ENCODE data around the gene TEKT1. TPM values are rescaled to one million over a fixed set of nuclear protein-coding genes. Genes with fewer than 3 reads are reported as not detected.

TEKT1 gene
- total and polyA plus RNA-seq, 8 donors: 0.55 to 2.2 TPM; not detected in 6

DNA sequence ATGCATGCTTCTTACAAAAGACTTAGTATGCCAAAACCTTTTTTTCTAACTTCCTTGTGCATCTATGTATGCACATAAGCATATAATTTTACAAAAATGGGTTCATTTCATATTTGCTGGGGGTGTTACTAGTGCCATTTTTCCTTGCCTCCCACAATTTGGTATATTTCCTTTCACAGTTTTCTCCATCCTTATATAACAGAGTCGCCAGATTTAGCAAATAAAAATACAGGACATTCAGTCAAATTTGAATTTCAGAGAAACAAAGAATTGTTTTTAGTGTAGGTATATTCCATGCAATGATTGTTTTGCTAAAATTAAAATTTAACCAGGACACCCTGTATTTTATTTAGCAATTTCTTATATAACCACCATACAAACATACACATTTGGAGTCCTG is 59.5 kb downstream of the TEKT1 start:
- DNase-seq: no peak
- peaks cover 0 to 9% (median 3%) of the 10 kb centered on the region in 4 donors for H3K4me1 ChIP-seq
- peaks cover 49 to 76% (median 74%) of the 10 kb centered on the region in 4 donors for H3K36me3 ChIP-seq
- WGBS, 5 donors: 94 to 96% (median 95%) methylated on average over 1 of the region's 1 CpG
- peaks cover 8 to 23% (median 11%) of the 10 kb centered on the region in 3 donors for H3K27me3 ChIP-seq
- intact Hi-C loops (cut with DNase I; ENCODE audit: low total_unique reads): no loop called here
- H3K4me3 ChIP-seq: no peak overlapping the region
- no peak overlapping the region for H3K27ac ChIP-seq
- TF ChIP-seq POLR2A (IDR thresholded peaks at IDR 0.05) (no peak), EP300 (IDR thresholded peaks at IDR 0.05) (no peak), POLR2AphosphoS5 (IDR thresholded peaks at IDR 0.05) (no peak)
- TF ChIP-seq, protein P1, sequence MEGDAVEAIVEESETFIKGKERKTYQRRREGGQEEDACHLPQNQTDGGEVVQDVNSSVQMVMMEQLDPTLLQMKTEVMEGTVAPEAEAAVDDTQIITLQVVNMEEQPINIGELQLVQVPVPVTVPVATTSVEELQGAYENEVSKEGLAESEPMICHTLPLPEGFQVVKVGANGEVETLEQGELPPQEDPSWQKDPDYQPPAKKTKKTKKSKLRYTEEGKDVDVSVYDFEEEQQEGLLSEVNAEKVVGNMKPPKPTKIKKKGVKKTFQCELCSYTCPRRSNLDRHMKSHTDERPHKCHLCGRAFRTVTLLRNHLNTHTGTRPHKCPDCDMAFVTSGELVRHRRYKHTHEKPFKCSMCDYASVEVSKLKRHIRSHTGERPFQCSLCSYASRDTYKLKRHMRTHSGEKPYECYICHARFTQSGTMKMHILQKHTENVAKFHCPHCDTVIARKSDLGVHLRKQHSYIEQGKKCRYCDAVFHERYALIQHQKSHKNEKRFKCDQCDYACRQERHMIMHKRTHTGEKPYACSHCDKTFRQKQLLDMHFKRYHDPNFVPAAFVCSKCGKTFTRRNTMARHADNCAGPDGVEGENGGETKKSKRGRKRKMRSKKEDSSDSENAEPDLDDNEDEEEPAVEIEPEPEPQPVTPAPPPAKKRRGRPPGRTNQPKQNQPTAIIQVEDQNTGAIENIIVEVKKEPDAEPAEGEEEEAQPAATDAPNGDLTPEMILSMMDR (IDR thresholded peaks at IDR 0.05): no peak
- peaks cover 11 to 67% (median 55%) of the 10 kb centered on the region in 4 donors for H3K9me3 ChIP-seq

GRCh38 chr17:6768447-6768846 is 63.1 kb downstream of the TEKT1 start:
- Histone ChIP-seq H3K27ac (no peak overlapping the region), H3K27me3 (no peaks in the 10 kb centered on the region), H3K9me3 (peaks cover 11 to 48% (median 27%) of the 10 kb centered on the region in 4 donors), H3K36me3 (peaks cover 53 to 100% (median 100%) of the 10 kb centered on the region in 4 donors), H3K4me1 (no peaks in the 10 kb centered on the region), H3K4me3 (no peak overlapping the region)
- DNase-seq: no peak
- TF ChIP-seq POLR2A (IDR thresholded peaks at IDR 0.05) (no peak), EP300 (IDR thresholded peaks at IDR 0.05) (no peak), POLR2AphosphoS5 (IDR thresholded peaks at IDR 0.05) (no peak)
- TF ChIP-seq, protein P1 (IDR thresholded peaks at IDR 0.05): no peak
- intact Hi-C loops (cut with DNase I; ENCODE audit: low total_unique reads): no loop called here
- 95 to 100% (median 98%) methylated on average over 2 of the region's 2 CpGs for WGBS, 5 donors

DNA sequence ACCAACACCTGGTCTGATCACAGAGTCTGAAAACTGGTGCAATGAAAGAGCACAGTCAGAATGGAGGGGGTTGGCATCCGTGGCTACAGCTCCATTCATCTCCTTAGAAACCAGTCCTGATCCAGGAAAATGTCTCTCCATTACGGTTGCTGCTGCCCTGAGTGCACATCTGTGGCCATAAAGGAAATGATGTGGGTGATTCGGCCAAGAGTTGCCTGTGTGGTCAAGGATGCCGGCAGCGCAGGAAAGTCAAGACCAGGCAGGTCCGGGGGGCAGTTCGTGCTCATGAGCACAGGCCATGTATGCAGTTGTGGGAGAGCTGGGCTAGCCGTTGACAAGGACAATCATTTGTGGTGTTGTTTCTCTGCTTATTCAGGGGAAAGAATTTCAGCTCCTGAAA is 69.8 kb downstream of the TEKT1 start:
- Histone ChIP-seq H3K9me3 (peaks cover 0 to 5% (median 0%) of the 10 kb centered on the region in 4 donors), H3K4me1 (peaks cover 5 to 18% (median 14%) of the 10 kb centered on the region in 4 donors), H3K36me3 (peaks cover 7 to 91% (median 88%) of the 10 kb centered on the region in 4 donors), H3K27ac (no peak overlapping the region), H3K27me3 (no peaks in the 10 kb centered on the region), H3K4me3 (no peak overlapping the region)
- TF ChIP-seq, protein P1 (IDR thresholded peaks at IDR 0.05): no peak
- TF ChIP-seq POLR2A (IDR thresholded peaks at IDR 0.05): no peak
- no peak for TF ChIP-seq POLR2AphosphoS5 (IDR thresholded peaks at IDR 0.05)
- DNase-seq: no peak
- intact Hi-C loops (cut with DNase I; ENCODE audit: low total_unique reads): no loop called here
- WGBS, 5 donors: 87 to 91% (median 90%) methylated on average over 8 of the region's 8 CpGs

GRCh38 chr17:6757747-6758146 is 73.8 kb downstream of the TEKT1 start:
- Histone ChIP-seq H3K4me3 (no peak overlapping the region), H3K27me3 (no peaks in the 10 kb centered on the region), H3K27ac (no peak overlapping the region), H3K9me3 (no peaks in the 10 kb centered on the region), H3K36me3 (peaks cover 0 to 51% (median 48%) of the 10 kb centered on the region in 4 donors), H3K4me1 (peaks cover 11 to 51% (median 38%) of the 10 kb centered on the region in 4 donors)
- no peak for TF ChIP-seq POLR2AphosphoS5 (IDR thresholded peaks at IDR 0.05)
- TF ChIP-seq EP300 (IDR thresholded peaks at IDR 0.05): no peak
- DNase-seq: no peak
- intact Hi-C loops (cut with DNase I; ENCODE audit: low total_unique reads): no loop called here
- 89 to 98% (median 96%) methylated on average over 2 of the region's 2 CpGs for WGBS, 5 donors

DNA sequence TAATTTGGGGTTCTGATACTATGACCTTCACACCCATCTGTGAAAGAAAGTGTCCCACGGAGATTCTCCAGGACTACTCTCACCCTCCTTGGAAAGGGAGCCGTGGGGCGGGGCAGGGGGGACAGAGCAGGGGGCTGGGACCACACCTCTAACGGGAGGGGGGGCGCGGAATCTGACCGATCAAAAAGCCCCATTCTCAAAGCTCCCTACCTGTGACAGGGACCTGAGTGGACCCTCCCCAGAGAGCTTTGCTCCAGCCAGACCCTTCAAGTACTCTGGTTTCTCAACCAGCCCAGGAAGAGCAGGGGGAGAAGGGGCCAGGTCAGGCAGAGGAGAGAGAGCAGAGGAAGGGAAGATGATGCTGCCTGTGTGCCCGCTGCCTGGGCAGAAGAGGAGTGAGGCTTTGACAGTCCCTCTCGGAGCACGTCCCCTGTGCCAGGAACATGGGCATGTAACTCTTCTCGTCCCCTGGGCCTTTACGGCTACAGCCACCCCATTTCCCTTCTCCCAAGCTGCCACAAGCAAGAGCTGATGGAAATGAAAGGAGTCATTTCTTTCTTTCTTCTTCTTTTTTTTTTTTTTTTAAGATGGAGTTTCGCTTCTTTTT is 75.0 kb downstream of the TEKT1 start:
- H3K27ac ChIP-seq: peak overlapping the region; percentile 37 to 94 (median 81)

More for the DNA sequence above, 75.0 kb downstream of the TEKT1 start:
- Histone ChIP-seq H3K9me3 (no peaks in the 10 kb centered on the region), H3K4me1 (peaks cover 11 to 63% (median 42%) of the 10 kb centered on the region in 4 donors), H3K27me3 (no peaks in the 10 kb centered on the region), H3K4me3 (peak overlapping the region; percentile 46 to 79 (median 61)), H3K36me3 (peaks cover 0 to 39% (median 35%) of the 10 kb centered on the region in 4 donors)
- TF ChIP-seq EP300 (IDR thresholded peaks at IDR 0.05) (no peak), POLR2A (IDR thresholded peaks at IDR 0.05) (no peak), POLR2AphosphoS5 (IDR thresholded peaks at IDR 0.05) (no peak)
- TF ChIP-seq, protein P1 (IDR thresholded peaks at IDR 0.05): no peak
- DNase-seq: no peak
- WGBS, 5 donors: 32 to 51% (median 44%) methylated on average over 13 of the region's 13 CpGs
- intact Hi-C loops (cut with DNase I; ENCODE audit: low total_unique reads): no loop called here
